Gastroesophageal sphincter (tissue), 3 donors: ENCODE results near the gene SCN1A.

ENCODE experiments used
- CTCF ChIP-seq, 4 experiments: fragments of 200-600 bp in 2 of 4; fragments of 450-650 bp in 2 of 4; sonication (generic) in 1 of 4; IDR thresholded peaks; one replicate each; pipeline ENCODE4 v1.5.1; 2017 to 2019; ENCODE audit warnings: antibody characterized with exemption in 4 of 4, mild to moderate bottlenecking in 2 of 4, moderate library complexity in 2 of 4
- POLR2AphosphoS5 ChIP-seq: sonication (generic); formaldehyde crosslinking; IDR thresholded peaks from one replicate; pipeline ENCODE4 v1.6.1; 2017; ENCODE audit warnings: antibody characterized with exemption

- TF ChIP-seq CTCF (IDR thresholded peaks at IDR 0.05) (no peak), POLR2AphosphoS5 (no peak)
Observed at GRCh38 chr2:165952741-165953211, 175.0 kb downstream of the SCN1A start.
